DND-41 (cell line): ENCODE data around the gene ALCAM.

ENCODE experiments used
- CTCF ChIP-seq: IDR thresholded peaks from 2 replicates; pipeline ENCODE4 v1.5.1; 2012; ENCODE audit warnings: borderline replicate concordance, low read length, moderate library complexity, mild to moderate bottlenecking; ENCODE audit not compliant: poor library complexity, severe bottlenecking; ENCODE audit errors: extremely low read depth
- EZH2 ChIP-seq: IDR thresholded peaks from 3 replicates; pipeline ENCODE4 v1.6.1; 2012; ENCODE audit warnings: borderline replicate concordance, low read depth, mild to moderate bottlenecking, moderate library complexity, low read length, inconsistent platforms; ENCODE audit not compliant: severe bottlenecking

GRCh38 chr3:105328338-105328730, 38.4 kb upstream of the ALCAM start:
- TF ChIP-seq CTCF (no peak), EZH2 (no peak)
